Thyroid gland (tissue), 4 donors: ENCODE measurements around the gene PKD1L1. TPM values are rescaled to one million over a fixed set of nuclear protein-coding genes. Genes with fewer than 3 reads are reported as not detected.

Source experiments
- DNase-seq, 2 donors: peaks; one replicate each; pipeline ENCODE4 v3.0.0-alpha.2; 2019
- H3K27ac ChIP-seq, 3 donors: fragments of 200-600 bp; sonication (generic); 1 replicate in 2 of 3; 2 replicates in 1 of 3; pipeline ENCODE4 v1.5.1; 2016 to 2019; ENCODE audit warnings: mild to moderate bottlenecking in 1 of 3, moderate library complexity in 1 of 3
- H3K27me3 ChIP-seq: fragments of 200-600 bp; sonication (generic); one replicate; pipeline ENCODE4 v1.5.1; 2019
- H3K36me3 ChIP-seq, 2 donors: fragments of 200-600 bp; sonication (generic); one replicate each; pipeline ENCODE4 v1.5.1; 2016 to 2019
- H3K4me1 ChIP-seq, 2 donors: fragments of 200-600 bp; sonication (generic); one replicate each; pipeline ENCODE4 v1.5.1; 2017 to 2019
- H3K4me3 ChIP-seq, 3 donors: fragments of 200-600 bp; sonication (generic); replicated peaks in 1 of 3; 1 replicate in 2 of 3; 2 replicates in 1 of 3; pipeline ENCODE4 v1.5.1; 2016; ENCODE audit warnings: mild to moderate bottlenecking in 1 of 3
- H3K9me3 ChIP-seq: fragments of 200-600 bp; sonication (generic); one replicate; pipeline ENCODE4 v1.5.1; 2017
- POLR2A ChIP-seq, 2 donors: fragments of 450-650 bp; IDR thresholded peaks; one replicate each; pipeline ENCODE4 v1.6.1; 2017; ENCODE audit warnings: antibody characterized with exemption in 2 of 2, mild to moderate bottlenecking in 2 of 2, moderate library complexity in 1 of 2
- WGBS, 2 donors: methylation state at CpG; one replicate each; pipeline ENCODE4 v1.1.5; 2017; 5-methylcytosine and 5-hydroxymethylcytosine counted together
- intact Hi-C: fragments of 100-400 bp; cut with DNase I; formaldehyde crosslinking; loops from one replicate; pipeline ENCODE4 v1.15.1; 2023
- total RNA-seq, 4 donors: library from RNA; depleted of rRNA; stranded (reverse); fragments of >200 nt; gene quantifications; one replicate each; pipeline ENCODE4 v1.2.3, GENCODE V29; 2016
- TF ChIP-seq, protein P1 (sequence below), 6 experiments: fragments of 200-600 bp in 3 of 6; fragments of 450-650 bp in 3 of 6; sonication (generic) in 3 of 6; IDR thresholded peaks; one replicate each; pipeline ENCODE4 v1.5.1; 2016 to 2019; ENCODE audit warnings: antibody characterized with exemption in 6 of 6, mild to moderate bottlenecking in 2 of 6, inconsistent platforms in 1 of 6, moderate library complexity in 1 of 6

The PKD1L1 gene
- total RNA-seq, 4 donors from 2014 or later = under 0.01 to 0.17 (median 0.14) TPM

DNA sequence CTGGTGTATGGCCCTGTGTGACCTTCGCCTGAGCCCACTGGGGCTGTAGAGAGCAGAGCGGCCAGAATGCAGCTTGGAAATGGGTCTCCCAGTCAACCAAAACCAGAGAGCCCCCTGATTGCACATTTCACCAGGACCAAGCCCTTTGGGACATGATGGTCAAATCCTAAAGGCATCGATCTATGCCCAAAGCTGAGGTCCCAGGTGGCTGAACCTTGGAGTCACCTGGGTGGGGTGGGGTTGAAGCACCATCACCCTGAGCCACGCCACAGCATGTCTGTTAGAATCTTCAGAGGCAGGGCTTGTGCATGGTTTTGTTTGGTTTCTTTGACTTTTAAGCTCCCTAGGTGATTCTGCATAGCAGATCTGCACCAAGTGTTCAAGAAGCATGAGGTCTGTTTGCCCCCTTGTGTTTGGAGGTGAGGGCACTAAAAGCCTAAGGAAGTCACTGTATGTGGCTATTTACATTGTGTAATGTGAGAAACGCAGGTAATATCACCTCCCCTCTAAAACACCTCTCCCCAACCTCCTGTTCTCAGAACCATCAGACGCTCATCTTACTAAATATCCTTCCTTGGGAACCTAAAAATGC lies 9.6 kb downstream of the PKD1L1 start:
- no peak for DNase-seq
- H3K36me3 ChIP-seq = no peaks in the 10 kb centered on the region
- peaks cover 0 to 23% of the 10 kb centered on the region in 2 donors for H3K4me1 ChIP-seq
- no peak overlapping the region for H3K27ac ChIP-seq
- intact Hi-C loops = no loop called here
- H3K9me3 ChIP-seq = no peaks in the 10 kb centered on the region
- H3K27me3 ChIP-seq = no peaks in the 10 kb centered on the region
- no peak overlapping the region for H3K4me3 ChIP-seq
- TF ChIP-seq POLR2A (IDR thresholded peaks at IDR 0.05) = no peak
- TF ChIP-seq, protein P1, sequence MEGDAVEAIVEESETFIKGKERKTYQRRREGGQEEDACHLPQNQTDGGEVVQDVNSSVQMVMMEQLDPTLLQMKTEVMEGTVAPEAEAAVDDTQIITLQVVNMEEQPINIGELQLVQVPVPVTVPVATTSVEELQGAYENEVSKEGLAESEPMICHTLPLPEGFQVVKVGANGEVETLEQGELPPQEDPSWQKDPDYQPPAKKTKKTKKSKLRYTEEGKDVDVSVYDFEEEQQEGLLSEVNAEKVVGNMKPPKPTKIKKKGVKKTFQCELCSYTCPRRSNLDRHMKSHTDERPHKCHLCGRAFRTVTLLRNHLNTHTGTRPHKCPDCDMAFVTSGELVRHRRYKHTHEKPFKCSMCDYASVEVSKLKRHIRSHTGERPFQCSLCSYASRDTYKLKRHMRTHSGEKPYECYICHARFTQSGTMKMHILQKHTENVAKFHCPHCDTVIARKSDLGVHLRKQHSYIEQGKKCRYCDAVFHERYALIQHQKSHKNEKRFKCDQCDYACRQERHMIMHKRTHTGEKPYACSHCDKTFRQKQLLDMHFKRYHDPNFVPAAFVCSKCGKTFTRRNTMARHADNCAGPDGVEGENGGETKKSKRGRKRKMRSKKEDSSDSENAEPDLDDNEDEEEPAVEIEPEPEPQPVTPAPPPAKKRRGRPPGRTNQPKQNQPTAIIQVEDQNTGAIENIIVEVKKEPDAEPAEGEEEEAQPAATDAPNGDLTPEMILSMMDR (IDR thresholded peaks at IDR 0.05) = no peak
- 93 to 95% methylated on average over 6 of the region's 6 CpGs for WGBS, 2 donors

DNA sequence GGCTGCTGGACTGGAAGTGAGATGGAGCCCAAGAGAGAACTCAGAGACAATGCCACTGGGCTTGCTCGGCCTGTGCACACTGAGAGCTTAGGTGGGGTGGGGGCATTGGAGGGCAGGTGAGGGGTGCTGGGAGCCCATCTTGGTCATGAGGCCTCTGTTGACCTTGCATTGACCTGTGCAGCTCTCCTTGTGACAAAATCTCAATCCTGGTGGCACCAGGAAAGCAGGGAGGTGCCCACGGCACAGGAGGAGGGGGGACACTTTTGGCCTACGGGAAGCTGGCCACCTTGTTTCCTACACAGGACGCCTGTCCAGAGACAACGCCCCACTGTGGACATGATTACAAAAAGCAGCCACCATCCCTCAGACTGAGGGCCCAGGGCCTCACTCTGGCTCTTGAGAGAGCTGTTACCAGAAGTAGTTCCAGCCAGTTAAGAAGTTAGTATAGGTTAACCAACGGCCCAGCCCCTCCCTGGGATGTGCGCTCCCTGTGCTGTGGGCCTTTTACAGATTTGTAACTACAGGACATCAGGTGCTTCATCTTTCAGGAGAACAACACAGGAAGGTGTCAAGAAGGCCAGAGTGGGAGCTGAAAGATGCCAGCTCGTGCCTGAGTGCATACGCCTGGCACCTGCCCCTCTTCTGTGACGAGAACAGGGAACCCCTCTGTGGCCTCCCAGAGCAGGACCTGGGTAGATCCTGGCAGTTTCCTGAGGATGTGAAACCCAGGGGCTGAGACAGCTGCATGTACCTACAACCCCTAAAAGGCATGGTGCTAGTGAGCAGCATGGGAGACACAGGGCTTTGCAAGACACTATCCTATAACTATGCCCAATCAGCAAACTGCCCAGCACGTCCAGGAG lies 10.3 kb downstream of the PKD1L1 start:
- peaks cover 0 to 23% of the 10 kb centered on the region in 2 donors for H3K4me1 ChIP-seq
- H3K9me3 ChIP-seq = no peaks in the 10 kb centered on the region
- intact Hi-C loops = no loop called here
- H3K4me3 ChIP-seq = no peak overlapping the region
- H3K27ac ChIP-seq = no peak overlapping the region
- H3K36me3 ChIP-seq = no peaks in the 10 kb centered on the region
- H3K27me3 ChIP-seq = no peaks in the 10 kb centered on the region
- DNase-seq = no peak
- no peak for TF ChIP-seq POLR2A (IDR thresholded peaks at IDR 0.05)
- TF ChIP-seq, protein P1 (IDR thresholded peaks at IDR 0.05) = no peak
- WGBS, 2 donors = 76 to 80% methylated on average over 10 to 11 of the region's 11 CpGs

DNA sequence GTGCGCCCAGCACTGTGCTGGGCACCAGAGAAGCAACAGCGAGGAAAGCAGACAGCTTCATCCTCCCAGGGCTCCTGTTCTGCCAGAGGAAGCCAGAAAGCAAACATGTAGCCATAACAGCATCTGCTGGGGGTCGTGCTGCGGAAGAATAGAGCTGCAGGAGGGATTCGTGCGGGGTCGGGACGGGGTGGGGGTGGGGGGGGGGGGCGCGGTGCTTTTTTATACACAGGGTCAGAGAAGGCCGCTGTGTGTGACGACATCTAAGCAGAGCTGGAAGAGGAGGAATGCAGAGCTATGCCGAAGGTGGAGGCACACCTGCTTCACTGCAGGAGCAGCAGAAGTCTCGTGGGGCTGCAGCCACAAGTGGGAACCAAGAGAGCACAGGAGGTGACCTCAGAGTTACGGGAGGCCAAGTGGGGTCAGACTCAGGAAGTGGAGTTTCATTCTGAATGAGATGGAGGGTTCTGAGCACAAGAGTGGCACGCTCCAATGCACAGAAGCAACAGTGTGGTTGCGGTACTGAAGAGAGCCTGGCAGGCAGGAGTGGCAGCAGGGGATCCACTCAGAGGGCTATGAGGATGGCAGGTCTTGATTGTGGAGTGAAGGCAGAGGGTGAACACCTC lies 11.1 kb downstream of the PKD1L1 start:
- Histone ChIP-seq H3K27me3 (no peaks in the 10 kb centered on the region), H3K4me3 (no peak overlapping the region), H3K36me3 (no peaks in the 10 kb centered on the region), H3K4me1 (peaks cover 0 to 23% of the 10 kb centered on the region in 2 donors), H3K27ac (no peak overlapping the region), H3K9me3 (no peaks in the 10 kb centered on the region)
- DNase-seq = peak; percentile 35 to 36
- 45 to 46% methylated on average over 16 of the region's 17 CpGs for WGBS, 2 donors
- no peak for TF ChIP-seq POLR2A (IDR thresholded peaks at IDR 0.05)
- TF ChIP-seq, protein P1 (IDR thresholded peaks at IDR 0.05) = no peak
- intact Hi-C loops = no loop called here

DNA sequence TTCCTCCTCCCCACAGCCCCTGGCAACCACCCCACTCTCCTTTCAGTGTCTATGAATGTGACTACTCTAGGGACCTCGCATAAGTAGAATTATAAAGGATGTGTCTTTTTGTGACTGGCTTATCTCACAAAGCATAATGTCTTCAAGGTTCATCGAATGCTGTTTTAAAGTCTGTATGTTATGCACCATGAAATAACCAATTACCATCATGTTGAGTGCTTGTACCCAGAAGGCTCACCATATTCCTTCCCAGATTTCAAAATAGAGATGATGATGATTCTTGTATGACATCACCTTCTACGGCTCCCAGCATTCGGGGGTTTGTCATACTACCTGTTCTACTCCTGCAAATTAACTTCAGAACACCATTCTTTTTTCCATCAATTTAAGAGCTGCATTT lies 11.9 kb downstream of the PKD1L1 start:
- H3K9me3 ChIP-seq = no peaks in the 10 kb centered on the region
- H3K4me1 ChIP-seq = peaks cover 0 to 19% of the 10 kb centered on the region in 2 donors
- H3K4me3 ChIP-seq = no peak overlapping the region
- no peaks in the 10 kb centered on the region for H3K27me3 ChIP-seq
- intact Hi-C loops = no loop called here
- TF ChIP-seq POLR2A (IDR thresholded peaks at IDR 0.05) = no peak
- TF ChIP-seq, protein P1 (IDR thresholded peaks at IDR 0.05) = no peak
- H3K36me3 ChIP-seq = no peaks in the 10 kb centered on the region
- no peak overlapping the region for H3K27ac ChIP-seq
- no peak for DNase-seq
- 89 to 94% methylated on average over 4 of the region's 4 CpGs for WGBS, 2 donors
